H1 (cell line): ENCODE results near the gene GFOD1. TPM values are rescaled to one million over a fixed set of nuclear protein-coding genes. Genes with fewer than 3 reads are reported as not detected.

ENCODE experiments used
- SIN3A ChIP-seq, 2 experiments: IDR thresholded peaks in 1 of 2; conservative IDR thresholded peaks in 1 of 2; 2 replicates each; pipeline ENCODE4 v1.6.1; 2011 to 2012; ENCODE audit warnings: low read length in 2 of 2, improper control_type of control experiment in 1 of 2, low read depth in 1 of 2, mild to moderate bottlenecking in 1 of 2
- polyA plus RNA-seq, 7 experiments: library from polyadenylated mRNA; depleted of rRNA in 3 of 7; stranded (reverse) in 5 of 7; unstranded in 2 of 7; fragments of >200 nt in 5 of 7; fragments of 200-250 nt in 2 of 7; gene quantifications; 1 replicate in 5 of 7; 2 replicates in 1 of 7; 4 replicates in 1 of 7; pipeline versions ENCODE4 v1.2.1 to v1.2.3, GENCODE V29; 2011 to 2013; ENCODE audit warnings: missing spikeins in 2 of 7, mixed read lengths in 2 of 7
- total RNA-seq: library from RNA; stranded (reverse); fragmentation: NEBNext Ultra II Directional; extraction: Animal tissue kit (Norgen Biotek cat#: 25700); gene quantifications from 2 replicates; pipeline ENCODE4 v1.2.1, GENCODE V29; 2021

GFOD1 gene
- total and polyA plus RNA-seq, 2 of the 8 experiments (the other 6 are each of a cell fraction or from before 2014, with no cell fraction given), result 2.5 to 8.8 TPM

- TF ChIP-seq SIN3A (conservative IDR thresholded peaks at IDR 0.05 in 1 of 2, IDR thresholded peaks at IDR 0.05 in 1 of 2; ENCODE audit: low read depth in 1 of 2, low read length in 2 of 2), result no peak
These were observed 7.8 kb upstream of the GFOD1 start (continued) for GRCh38 chr6:13495112-13495776.
